SJSA1 (cell line): Measurements from ENCODE around the gene CPNE6. TPM values are rescaled to one million over a fixed set of nuclear protein-coding genes. Genes with fewer than 3 reads are reported as not detected.

ENCODE experiments used
- DNase-seq, 2 experiments: peaks; one replicate each; pipeline ENCODE4 v3.0.0-alpha.2; 2015 to 2020; ENCODE audit warnings: low spot score in 2 of 2, low read depth in 1 of 2
- H3K27ac ChIP-seq: fragments of 250-450 bp; sonication (Bioruptor Pico); 2 replicates; pipeline ENCODE4 v1.5.1; 2020; ENCODE audit warnings: mild to moderate bottlenecking, moderate library complexity
- H3K27me3 ChIP-seq: fragments of 250-450 bp; sonication (Bioruptor Pico); replicated peaks from 2 replicates; pipeline ENCODE4 v1.5.1; 2020; ENCODE audit warnings: mild to moderate bottlenecking, moderate library complexity
- H3K36me3 ChIP-seq: fragments of 250-450 bp; sonication (Bioruptor Pico); 2 replicates; pipeline ENCODE4 v1.5.1; 2020; ENCODE audit warnings: mild to moderate bottlenecking
- H3K4me1 ChIP-seq: fragments of 250-450 bp; sonication (Bioruptor Pico); replicated peaks from 2 replicates; pipeline ENCODE4 v1.6.1; 2021; ENCODE audit warnings: mild to moderate bottlenecking
- H3K4me3 ChIP-seq: fragments of 250-450 bp; sonication (Bioruptor Pico); 2 replicates; pipeline ENCODE4 v1.5.1; 2020; ENCODE audit warnings: mild to moderate bottlenecking
- H3K9me3 ChIP-seq: fragments of 250-450 bp; sonication (Bioruptor Pico); replicated peaks from 2 replicates; pipeline ENCODE4 v1.5.1; 2020; ENCODE audit warnings: mild to moderate bottlenecking
- total RNA-seq: library from RNA; depleted of rRNA; stranded (reverse); fragments of >200 nt; shearing (Covaris generic); gene quantifications from 2 replicates; pipeline ENCODE4 v1.2.3, GENCODE V29; 2014

CPNE6 gene
- total RNA-seq, 1 experiment from 2014 or later, result not detected

DNA sequence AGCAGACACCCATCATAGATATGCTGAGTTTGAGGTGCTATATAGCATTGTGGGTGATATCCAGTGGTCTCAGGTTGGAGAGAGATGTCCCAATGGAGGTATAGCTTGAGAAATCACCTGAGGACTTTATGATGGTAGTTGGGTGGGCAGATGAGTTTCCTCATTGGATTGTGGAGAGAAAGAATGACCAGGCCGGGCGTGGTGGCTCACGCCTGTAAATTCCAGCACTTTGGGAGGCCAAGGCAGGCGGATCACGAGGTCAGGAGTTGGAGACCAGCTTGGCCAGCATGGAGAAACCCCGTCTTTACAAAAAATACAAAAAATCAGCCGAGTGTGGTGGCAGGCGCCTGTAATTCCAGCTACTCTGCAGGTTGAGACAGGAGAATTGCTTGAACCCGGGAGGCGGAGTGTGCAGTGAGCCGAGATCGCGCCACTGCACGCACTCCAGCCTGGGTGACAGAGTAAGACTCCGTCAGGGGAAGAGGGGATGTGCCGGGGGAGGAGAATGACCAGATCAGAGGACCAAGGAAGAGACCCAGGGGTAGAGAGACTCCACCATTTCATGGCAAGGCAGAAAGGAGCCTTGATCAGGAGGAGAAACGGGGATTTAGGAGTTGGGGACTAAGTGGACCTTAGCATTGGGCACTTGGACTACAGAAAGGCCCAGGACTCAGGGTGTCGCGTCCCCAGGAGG lies 22.0 kb downstream of the CPNE6 start:
- H3K4me3 ChIP-seq, result peak overlapping the region; percentile 85
- no peaks in the 10 kb centered on the region for H3K36me3 ChIP-seq
- peaks cover 20% of the 10 kb centered on the region for H3K4me1 ChIP-seq
- H3K9me3 ChIP-seq, result 0 out of 2 replicates have a peak, but pooled peaks cover 2% of the 10 kb centered on the region
- H3K27ac ChIP-seq, result no peak overlapping the region
- no peak for DNase-seq
- no peaks in the 10 kb centered on the region for H3K27me3 ChIP-seq

DNA sequence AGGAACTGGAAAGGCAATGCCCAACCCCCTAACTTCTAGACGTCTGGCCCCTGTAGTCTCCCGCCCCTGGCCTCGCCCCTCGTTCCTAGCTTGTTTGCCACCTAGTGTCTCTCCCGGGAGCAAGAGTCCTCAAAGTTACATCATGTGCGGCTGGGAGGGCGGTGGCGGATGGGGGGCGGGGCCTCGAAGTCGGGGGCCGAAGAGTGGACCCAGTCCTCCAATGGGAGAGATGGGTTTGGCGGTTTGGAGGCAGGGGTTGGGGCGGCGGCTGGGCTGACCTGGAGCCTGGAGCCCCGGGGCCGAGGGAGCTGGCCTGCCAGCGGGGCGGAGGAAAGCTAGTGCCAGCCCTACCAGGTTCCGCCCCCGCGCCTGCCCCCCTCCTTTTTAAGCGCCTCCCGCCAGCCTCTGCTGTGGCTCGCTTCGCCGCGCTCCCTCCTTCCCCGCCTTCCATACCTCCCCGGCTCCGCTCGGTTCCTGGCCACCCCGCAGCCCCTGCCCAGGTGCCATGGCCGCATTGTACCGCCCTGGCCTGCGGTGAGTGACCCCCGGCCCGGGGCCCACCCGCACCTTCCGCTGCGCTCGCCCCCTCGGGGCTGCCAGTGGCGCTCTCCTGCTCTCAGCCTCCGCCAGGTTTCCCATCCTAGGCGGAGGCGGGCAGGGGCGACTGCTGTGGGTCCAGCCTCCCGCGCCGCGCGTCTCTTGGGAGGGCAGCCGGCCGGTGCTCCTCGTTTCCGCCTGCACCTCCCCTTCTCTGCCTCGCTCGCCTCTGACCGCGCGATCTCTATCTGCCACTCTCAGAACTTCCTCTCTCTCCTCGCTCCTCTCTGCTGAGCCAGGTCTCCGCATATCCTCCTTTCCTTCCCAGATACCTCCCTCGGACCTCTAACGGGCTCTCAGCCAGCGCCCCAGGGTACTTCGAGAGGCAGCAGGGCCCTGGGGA lies 22.8 kb downstream of the CPNE6 start, which contains the start of gene PCK2:
Gene PCK2 (plus strand): TSS at position 411 of the 940 bp plus-strand sequence. CDS start 95 bp downstream, at position 506.
- Histone ChIP-seq H3K9me3 (0 out of 2 replicates have a peak, but pooled peaks cover 2% of the 10 kb centered on the region), H3K4me1 (peaks cover 20% of the 10 kb centered on the region), H3K27me3 (no peaks in the 10 kb centered on the region), H3K36me3 (no peaks in the 10 kb centered on the region), H3K4me3 (peak within 1 kb of the TSS; percentile 85), H3K27ac (peak within 1 kb of the TSS; percentile 54)
- peak; percentile 77 to 93 for DNase-seq

DNA sequence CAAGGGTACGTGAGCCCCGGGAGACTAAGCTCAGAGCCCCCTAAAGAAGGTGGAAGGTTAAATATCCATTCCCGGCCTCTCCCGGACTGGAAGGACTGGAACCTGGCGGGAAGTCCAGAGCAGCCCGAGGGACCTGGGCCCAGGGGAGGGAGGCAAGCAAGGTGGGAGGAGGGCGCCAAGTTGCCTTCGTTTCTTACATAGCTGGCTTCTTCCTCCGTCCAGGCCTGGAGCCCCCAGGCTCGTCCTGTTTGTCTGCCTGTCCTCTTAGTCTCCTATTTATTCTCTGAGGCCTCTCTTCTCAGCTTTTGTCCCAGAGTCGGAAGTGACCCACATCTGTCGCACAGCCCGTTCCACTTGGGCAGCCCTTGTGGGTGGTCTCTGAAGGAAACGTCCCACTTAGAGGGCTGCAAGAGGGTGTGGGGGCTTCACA lies 23.5 kb downstream of the CPNE6 start:
- Histone ChIP-seq H3K27me3 (no peaks in the 10 kb centered on the region), H3K9me3 (0 out of 2 replicates have a peak, but pooled peaks cover 2% of the 10 kb centered on the region), H3K4me1 (peaks cover 20% of the 10 kb centered on the region), H3K36me3 (no peaks in the 10 kb centered on the region), H3K27ac (peak overlapping the region; percentile 54), H3K4me3 (peak overlapping the region; percentile 85)
- DNase-seq, result no peak

DNA sequence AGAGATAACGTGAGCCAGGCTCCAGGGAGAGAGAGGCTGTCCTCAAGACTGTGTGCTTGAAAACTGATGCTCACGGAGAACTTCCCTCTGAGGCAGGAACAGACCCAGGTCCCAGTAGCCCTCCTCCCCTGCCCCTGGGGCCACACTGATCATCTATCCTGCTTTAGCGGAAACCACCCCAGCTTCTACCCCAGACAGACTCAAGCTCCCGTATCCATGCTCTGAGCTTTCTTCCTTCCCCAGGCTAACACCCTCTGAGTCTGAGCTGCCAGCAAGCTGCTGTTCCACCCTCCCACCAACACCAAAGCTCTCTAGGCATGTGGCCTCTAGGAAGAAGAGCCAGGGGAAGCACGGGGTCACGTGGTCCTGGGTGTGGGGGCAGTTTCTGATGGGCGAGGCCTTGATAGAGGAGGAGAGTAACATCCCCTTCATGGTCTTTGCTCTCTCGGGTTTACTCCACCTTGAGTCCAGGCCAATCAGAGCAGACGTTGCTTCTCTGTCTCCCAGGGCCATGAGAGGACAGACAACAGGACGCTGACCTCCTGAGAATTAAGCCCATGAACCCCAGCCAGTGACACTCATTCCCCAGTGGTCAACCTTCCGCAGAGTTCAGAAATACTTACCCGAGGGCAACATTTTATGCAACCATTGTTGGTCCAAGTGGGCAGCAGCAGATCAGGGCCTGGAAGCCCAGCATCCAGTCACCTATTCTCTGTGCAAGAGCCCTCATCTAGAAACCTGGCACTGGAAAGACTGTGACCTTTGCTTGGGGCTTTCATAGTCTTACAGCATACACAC lies 24.1 kb downstream of the CPNE6 start:
- Histone ChIP-seq H3K36me3 (no peaks in the 10 kb centered on the region), H3K4me3 (peak overlapping the region; percentile 85), H3K4me1 (peaks cover 20% of the 10 kb centered on the region), H3K27ac (no peak overlapping the region), H3K27me3 (no peaks in the 10 kb centered on the region), H3K9me3 (0 out of 2 replicates have a peak, but pooled peaks cover 2% of the 10 kb centered on the region)
- DNase-seq, result peak in 1 of 2 experiments; percentile 30

DNA sequence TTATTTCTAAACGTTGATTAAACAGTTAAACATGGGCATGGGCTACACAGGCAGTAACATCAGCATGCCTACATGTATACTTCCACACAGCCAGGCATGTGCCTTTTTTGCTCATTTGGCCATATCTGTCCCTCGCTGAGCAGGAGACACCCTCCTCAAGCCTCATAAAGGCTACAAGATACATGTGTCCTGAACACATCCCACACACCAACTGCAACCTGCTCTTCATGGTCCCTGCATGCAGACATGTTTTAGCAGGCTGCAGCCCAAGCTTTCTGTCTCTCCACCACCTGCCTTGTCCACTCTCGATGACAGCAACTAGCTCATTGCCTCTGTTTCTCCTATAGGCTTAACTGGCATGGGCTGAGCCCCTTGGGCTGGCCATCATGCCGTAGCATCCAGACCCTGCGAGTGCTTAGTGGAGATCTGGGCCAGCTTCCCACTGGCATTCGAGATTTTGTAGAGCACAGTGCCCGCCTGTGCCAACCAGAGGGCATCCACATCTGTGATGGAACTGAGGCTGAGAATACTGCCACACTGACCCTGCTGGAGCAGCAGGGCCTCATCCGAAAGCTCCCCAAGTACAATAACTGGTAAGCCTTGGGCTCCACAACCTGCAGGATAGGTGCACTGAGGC lies 25.3 kb downstream of the CPNE6 start:
- no peak overlapping the region for H3K27ac ChIP-seq
- no peaks in the 10 kb centered on the region for H3K36me3 ChIP-seq
- peaks cover 20% of the 10 kb centered on the region for H3K4me1 ChIP-seq
- H3K9me3 ChIP-seq, result 0 out of 2 replicates have a peak, but pooled peaks cover 2% of the 10 kb centered on the region
- H3K27me3 ChIP-seq, result no peaks in the 10 kb centered on the region
- H3K4me3 ChIP-seq, result no peak overlapping the region
- no peak for DNase-seq

DNA sequence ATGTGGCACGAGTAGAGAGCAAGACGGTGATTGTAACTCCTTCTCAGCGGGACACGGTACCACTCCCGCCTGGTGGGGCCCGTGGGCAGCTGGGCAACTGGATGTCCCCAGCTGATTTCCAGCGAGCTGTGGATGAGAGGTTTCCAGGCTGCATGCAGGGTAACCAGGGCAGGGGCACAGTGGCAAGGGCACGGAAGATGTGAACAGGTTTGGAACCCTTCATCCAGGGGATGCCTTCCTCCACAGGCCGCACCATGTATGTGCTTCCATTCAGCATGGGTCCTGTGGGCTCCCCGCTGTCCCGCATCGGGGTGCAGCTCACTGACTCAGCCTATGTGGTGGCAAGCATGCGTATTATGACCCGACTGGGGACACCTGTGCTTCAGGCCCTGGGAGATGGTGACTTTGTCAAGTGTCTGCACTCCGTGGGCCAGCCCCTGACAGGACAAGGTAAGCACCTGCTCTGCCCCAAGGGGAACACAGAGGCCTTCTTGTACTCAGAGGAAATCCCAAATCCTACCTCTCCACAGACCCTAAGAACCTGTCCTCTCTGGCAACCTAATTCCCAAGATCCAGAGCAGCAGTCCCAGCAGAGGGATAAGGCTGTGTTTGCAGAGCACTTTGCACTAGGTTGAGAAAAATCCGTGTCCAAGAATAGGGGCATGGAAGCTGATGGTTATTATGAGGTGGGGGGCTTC lies 27.0 kb downstream of the CPNE6 start:
- Histone ChIP-seq H3K4me1 (peaks cover 20% of the 10 kb centered on the region), H3K36me3 (no peaks in the 10 kb centered on the region), H3K27ac (no peak overlapping the region), H3K9me3 (0 out of 2 replicates have a peak, but pooled peaks cover 2% of the 10 kb centered on the region), H3K4me3 (no peak overlapping the region), H3K27me3 (no peaks in the 10 kb centered on the region)
- no peak for DNase-seq

DNA sequence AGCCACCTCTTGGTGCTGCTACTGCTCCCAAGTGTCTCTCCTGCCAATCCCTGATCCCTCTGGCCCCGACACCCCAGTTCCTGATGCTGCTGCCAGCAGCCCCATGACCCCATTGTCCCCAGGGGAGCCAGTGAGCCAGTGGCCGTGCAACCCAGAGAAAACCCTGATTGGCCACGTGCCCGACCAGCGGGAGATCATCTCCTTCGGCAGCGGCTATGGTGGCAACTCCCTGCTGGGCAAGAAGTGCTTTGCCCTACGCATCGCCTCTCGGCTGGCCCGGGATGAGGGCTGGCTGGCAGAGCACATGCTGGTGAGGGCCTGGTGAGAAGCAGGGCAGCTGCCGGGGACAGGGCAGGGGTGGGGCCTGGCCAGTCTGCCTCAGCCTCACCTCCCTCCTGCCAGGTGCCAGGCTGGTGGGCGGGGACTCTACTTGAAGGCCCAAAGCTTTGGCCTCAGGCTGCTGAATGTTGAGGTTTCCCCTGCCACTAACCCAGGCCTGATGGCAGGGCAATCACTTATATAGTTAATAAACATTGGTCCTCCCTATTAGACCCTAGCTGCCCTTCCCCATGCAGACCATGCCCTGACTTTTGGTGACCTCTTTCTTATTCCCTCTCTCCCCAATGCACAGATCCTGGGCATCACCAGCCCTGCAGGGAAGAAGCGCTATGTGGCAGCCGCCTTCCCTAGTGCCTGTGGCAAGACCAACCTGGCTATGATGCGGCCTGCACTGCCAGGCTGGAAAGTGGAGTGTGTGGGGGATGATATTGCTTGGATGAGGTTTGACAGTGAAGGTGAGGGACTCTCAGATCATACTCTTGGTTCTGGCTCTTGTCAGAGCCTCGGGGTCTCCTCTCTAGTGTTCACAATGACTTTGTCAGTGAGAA lies 27.8 kb downstream of the CPNE6 start:
- 0 out of 2 replicates have a peak, but pooled peaks cover 2% of the 10 kb centered on the region for H3K9me3 ChIP-seq
- peaks cover 16% of the 10 kb centered on the region for H3K4me1 ChIP-seq
- H3K36me3 ChIP-seq, result 0 out of 2 replicates have a peak, but pooled peaks cover 2% of the 10 kb centered on the region
- no peak for DNase-seq
- no peak overlapping the region for H3K4me3 ChIP-seq
- no peaks in the 10 kb centered on the region for H3K27me3 ChIP-seq
- no peak overlapping the region for H3K27ac ChIP-seq

DNA sequence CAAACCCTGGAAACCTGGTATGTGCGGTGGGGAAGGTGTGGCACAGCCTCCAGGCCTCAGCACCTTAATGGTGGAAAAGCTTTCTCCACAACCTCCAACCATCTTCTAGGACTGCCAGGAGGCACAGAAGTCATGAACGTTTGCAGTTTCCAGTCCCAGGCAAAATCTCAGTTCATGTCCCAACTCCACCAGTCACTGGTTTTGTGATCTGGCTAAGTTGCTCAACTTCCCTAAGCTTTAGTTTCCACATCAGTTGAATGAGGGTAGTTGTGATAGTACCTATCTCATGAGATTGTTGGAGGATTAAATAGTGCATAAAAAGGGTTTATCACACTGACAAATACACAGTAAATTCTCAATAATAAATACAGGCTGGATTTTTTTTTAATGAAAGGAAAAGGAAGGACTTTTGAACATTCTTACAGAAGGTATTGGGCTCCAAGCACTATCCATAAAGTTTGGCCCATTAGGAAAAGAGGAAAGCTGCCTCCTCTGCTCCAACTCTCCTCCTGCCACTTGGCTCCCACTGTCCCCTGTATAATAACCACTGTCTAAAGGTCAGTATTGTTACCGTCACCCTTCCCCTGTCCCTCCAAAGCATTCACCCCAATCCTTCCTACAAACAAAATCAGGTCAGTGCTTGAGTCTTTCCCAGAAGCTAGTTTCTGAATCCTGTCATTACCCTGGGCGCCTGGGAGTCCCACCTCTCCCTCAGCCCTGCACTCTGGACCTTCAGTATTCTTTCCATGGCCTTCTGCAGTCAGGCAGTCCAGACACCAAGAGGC lies 29.0 kb downstream of the CPNE6 start:
- H3K9me3 ChIP-seq, result no peaks in the 10 kb centered on the region
- no peaks in the 10 kb centered on the region for H3K27me3 ChIP-seq
- no peak overlapping the region for H3K27ac ChIP-seq
- DNase-seq, result no peak
- peaks cover 4% of the 10 kb centered on the region for H3K4me1 ChIP-seq
- H3K36me3 ChIP-seq, result 0 out of 2 replicates have a peak, but pooled peaks cover 2% of the 10 kb centered on the region
- no peak overlapping the region for H3K4me3 ChIP-seq

DNA sequence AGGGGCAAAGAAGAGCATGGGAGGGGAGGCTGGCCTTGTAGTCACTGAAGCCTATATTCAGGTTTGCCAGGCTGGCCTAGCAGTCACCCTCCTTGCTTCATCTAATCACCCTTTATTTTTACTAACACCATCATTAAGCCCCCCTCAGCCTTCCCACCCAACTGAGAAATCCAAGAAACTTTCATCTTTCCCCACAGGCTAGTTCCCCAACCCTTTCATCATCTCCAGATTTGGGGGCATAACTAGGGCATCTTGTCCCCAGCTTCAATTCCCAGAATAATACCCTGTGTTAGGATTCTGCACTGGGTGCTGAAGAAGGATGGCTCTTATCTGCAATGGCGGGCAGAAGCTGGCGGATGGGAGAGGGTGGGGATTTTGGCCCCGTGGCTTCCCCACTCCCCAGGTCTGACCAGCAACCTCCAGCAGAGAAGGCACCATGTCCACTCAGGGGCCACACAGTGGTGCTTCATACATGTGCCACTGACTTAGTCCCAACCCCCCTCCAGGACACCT lies 29.7 kb downstream of the CPNE6 start:
- Histone ChIP-seq H3K4me3 (no peak overlapping the region), H3K4me1 (no peaks in the 10 kb centered on the region), H3K27me3 (no peaks in the 10 kb centered on the region), H3K9me3 (no peaks in the 10 kb centered on the region), H3K27ac (no peak overlapping the region), H3K36me3 (0 out of 2 replicates have a peak, but pooled peaks cover 2% of the 10 kb centered on the region)
- DNase-seq, result no peak

DNA sequence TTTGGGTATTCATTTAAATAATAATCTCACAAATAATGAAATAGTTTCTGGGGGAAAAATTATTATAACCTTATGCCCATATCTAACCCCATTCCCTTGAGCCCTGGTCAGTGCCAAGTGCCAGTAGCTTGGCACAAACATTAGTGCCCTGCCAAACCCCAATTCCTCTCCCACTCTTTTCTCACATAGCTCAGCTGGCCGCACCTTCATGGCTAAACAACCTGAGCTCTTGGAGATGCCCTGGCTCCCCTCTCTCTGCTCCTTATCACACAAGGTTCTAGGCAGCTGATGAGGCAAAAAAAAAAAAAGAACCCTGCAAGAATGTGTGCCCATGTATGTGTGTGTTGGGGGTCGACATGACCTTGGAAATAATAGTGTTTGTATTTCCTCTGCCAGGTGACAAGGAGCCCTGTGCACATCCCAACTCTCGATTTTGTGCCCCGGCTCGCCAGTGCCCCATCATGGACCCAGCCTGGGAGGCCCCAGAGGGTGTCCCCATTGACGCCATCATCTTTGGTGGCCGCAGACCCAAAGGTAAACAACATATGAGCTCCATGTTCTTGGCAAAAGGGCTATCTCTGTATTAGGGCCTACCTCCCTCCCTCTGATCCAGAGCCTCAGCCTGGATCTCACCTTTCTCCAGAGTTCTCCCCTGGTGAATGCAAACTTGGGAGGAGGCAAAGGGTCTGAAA lies 31.1 kb downstream of the CPNE6 start:
- Histone ChIP-seq H3K4me3 (no peak overlapping the region), H3K4me1 (no peaks in the 10 kb centered on the region), H3K27ac (no peak overlapping the region), H3K27me3 (no peaks in the 10 kb centered on the region), H3K36me3 (0 out of 2 replicates have a peak, but pooled peaks cover 2% of the 10 kb centered on the region), H3K9me3 (no peaks in the 10 kb centered on the region)
- DNase-seq, result no peak
